GM10248 (cell line): ENCODE data around the gene FAM181B.
"Not testable (repeated sequence)": the region's sequence is repeated elsewhere in the genome, so short reads cannot be mapped to it uniquely, and the experiment has no call there.

Experiments
- CTCF ChIA-PET: fragments of 300-600 bp; sonication (Branson Sonifier 250); formaldehyde crosslinking; extraction: SDS; loops from one replicate; lab custom pipeline; 2021; ENCODE audit warnings: antibody characterized with exemption; lab: Yijun Ruan, JAX
- POLR2A ChIA-PET: fragments of 350-650 bp; sonication (Branson Sonifier 250); formaldehyde crosslinking; extraction: SDS; loops from one replicate; lab custom pipeline; 2020; ENCODE audit warnings: antibody characterized with exemption; lab: Yijun Ruan, JAX
- DNase-seq: peaks from one replicate; pipeline ENCODE4 v3.0.0; 2012; ENCODE audit errors: extremely low spot score
- TF ChIP-seq, protein P1 (sequence below): IDR thresholded peaks from 2 replicates; pipeline ENCODE4 v1.5.1; 2012; ENCODE audit warnings: mild to moderate bottlenecking, low read depth; ENCODE audit errors: extremely low read depth, missing control alignments, control extremely low read depth

Gene FAM181B

DNA sequence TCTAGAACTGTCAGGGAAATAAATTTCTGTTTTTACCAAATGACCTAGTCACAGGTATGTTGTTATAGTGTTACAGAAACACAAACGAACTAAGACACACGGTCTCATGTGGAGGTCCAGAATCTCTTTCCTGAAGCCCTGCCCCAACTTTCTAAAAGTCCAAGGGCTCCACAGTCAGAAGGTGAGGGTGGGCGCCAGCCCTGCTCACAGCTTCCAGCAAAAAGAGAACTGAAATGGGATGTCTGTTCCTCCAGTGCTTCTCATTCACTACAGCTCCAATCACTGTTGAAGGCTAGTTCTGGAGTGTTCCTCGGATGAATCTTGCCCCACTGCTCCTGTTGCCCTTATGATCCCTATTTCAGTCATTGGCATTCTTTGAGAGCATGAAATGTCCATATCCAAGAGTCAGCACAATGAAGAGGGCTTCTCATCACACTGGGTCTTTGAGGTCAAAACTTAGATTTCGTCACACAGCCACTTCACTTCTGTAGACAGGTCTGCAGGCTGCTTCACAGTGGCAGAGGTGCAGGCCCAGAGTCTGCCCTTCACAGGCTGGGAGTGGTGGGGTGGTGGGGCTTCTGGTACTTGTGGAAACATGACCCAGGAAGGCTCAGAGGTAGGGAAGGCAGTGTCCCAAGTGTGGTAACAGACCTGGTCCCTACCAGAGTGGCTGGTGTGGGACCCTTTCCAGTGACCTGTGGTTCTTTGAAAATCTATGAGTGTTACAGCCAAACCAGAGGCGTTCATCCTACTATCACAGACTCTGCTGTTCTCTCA, 34.9 kb downstream of the FAM181B start:
- DNase-seq: no peak
- CTCF ChIA-PET: interaction anchor here (0.7 to 1.2 kb wide), 2 partner anchors 12 to 19 kb away, joined by 3 read pairs; no protein-coding TSS in a partner anchor
- POLR2A ChIA-PET: no interaction called here
- TF ChIP-seq, protein P1, sequence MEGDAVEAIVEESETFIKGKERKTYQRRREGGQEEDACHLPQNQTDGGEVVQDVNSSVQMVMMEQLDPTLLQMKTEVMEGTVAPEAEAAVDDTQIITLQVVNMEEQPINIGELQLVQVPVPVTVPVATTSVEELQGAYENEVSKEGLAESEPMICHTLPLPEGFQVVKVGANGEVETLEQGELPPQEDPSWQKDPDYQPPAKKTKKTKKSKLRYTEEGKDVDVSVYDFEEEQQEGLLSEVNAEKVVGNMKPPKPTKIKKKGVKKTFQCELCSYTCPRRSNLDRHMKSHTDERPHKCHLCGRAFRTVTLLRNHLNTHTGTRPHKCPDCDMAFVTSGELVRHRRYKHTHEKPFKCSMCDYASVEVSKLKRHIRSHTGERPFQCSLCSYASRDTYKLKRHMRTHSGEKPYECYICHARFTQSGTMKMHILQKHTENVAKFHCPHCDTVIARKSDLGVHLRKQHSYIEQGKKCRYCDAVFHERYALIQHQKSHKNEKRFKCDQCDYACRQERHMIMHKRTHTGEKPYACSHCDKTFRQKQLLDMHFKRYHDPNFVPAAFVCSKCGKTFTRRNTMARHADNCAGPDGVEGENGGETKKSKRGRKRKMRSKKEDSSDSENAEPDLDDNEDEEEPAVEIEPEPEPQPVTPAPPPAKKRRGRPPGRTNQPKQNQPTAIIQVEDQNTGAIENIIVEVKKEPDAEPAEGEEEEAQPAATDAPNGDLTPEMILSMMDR: no peak

DNA sequence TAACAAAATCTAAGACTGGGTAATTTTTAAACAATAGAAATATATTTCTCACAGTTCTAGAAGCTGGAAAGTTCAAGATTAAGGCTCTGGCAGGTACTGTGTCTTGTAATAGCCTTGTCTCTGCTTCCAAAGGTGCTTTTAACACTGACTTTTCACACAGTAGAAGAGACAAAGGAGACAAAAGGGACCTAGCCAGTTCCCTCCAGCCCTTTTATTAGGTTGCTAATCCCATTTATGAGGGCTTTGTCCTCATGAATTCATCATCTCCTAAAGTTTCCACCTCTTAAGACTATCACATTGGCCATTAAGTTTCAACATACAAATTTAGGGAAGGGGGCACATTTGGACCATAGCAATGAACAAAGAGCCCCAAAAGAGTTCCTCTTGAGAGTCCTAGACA, 40.7 kb downstream of the FAM181B start:
- POLR2A ChIA-PET: no interaction called here
- CTCF ChIA-PET: interaction anchor here (3.4 kb wide), 1 partner anchor 8 kb away, joined by 16 read pairs; no protein-coding TSS in a partner anchor
- TF ChIP-seq, protein P1: no peak
- DNase-seq: no peak

DNA sequence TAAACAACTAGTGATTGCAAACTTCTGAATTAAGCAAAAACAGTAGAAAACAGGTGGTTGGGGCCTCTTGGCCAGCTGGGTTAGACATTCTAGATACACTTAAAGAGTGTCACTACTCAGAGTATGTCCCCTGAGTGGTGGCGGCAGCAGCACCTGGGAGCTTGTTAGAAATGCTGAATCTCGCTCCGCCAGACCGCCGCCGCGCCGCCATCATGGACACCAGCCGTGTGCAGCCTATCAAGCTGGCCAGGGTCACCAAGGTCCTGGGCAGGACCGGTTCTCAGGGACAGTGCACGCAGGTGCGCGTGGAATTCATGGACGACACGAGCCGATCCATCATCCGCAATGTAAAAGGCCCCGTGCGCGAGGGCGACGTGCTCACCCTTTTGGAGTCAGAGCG, 44.3 kb downstream of the FAM181B start:
- DNase-seq, POLR2A ChIA-PET: not testable (repeated sequence)
- CTCF ChIA-PET: interaction anchor here (0.8 to 1.3 kb wide), 3 partner anchors 10 to 13 kb away, joined by 3 to 5 read pairs (median 4); no protein-coding TSS in a partner anchor

DNA sequence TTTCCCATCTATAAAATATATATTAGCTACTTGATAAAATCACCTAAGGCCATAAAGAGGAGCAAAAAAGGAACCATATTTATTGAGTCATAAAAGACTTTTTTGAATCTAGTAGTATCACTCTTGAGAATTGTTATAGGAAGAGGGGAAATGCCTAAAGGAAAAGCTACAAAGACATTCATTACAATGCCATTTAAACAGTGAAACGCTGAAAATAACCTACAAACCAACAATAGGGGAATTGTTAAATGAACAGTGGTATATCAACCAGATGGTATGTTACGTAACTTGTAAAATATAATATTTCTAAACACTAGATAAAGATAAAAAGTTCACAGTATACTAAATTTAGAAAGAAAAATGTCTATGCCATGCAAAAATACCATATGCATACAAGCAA, 47.5 kb downstream of the FAM181B start:
- CTCF ChIA-PET: interaction anchor here (0.9 to 1.5 kb wide), 3 partner anchors 10 to 16 kb away, joined by 3 to 8 read pairs (median 4); no protein-coding TSS in a partner anchor
- POLR2A ChIA-PET: no interaction called here
- TF ChIP-seq, protein P1: no peak
- DNase-seq: no peak

DNA sequence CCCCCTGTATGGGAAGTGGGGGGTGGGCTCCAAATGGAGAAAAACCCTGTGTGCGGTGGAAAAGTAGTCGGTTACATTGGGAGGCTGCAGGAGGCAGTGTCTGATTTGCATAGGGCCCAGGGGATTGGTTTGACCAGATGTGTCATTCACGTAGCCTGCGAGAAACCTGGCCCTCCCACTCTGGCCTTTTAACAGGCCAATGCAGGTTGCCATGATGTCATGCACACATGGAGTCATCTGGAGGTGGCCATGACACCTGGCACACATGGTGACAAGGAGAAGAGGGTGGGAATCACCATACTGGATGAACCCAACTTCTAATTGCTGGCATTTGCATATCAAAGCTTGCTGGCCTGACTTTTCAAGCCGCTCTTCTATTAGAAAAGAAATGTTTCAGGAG, 50.6 kb downstream of the FAM181B start:
- ChIA-PET CTCF (interaction anchor here (0.6 to 2.2 kb wide), 6 partner anchors 11 to 1138 kb away, joined by 3 to 9 read pairs (median 3); no protein-coding TSS in a partner anchor), POLR2A (no interaction called here)
- DNase-seq: no peak
- TF ChIP-seq, protein P1: no peak

DNA sequence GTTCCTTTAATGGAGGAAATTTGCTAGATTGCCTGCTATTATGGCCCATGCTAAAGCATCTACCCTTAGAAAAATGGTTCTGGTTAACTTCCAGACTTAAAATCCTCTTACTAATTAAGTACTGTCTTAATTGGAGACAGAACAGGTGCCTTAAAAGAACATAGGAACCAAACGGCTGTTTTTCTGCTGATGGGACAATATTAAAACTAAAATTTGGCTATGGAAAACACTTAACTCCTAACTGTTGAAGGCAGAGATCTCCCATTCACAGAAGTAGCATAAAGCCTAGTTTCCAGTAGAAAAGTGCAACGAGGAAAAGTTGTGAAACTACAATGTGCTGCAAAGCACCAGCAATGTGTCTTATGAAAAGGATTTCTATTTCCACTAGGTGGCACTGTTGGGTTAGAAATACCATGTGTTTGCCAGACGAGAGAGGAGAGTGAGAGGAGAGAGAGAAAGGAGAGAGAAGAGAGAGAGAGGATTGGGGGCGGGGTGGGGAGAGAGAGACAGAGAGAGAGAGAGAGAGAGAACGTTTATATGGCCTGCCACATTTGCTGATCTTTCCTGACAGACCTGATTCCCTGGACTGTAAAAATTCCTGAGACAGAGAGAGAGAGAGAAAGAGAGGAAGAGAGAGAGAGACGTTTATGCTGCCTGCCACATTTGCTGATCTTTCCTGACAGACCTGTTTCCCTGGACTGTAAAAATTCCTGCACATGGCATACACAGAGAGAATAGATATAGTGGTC, 51.5 kb downstream of the FAM181B start:
- POLR2A ChIA-PET: no interaction called here

More for the DNA sequence above, 51.5 kb downstream of the FAM181B start:
- CTCF ChIA-PET: interaction anchor here (0.6 to 2.2 kb wide), 6 partner anchors 12 to 1139 kb away, joined by 3 to 9 read pairs (median 3); no protein-coding TSS in a partner anchor
- TF ChIP-seq, protein P1: peak; percentile 50
- no peak for DNase-seq
